CD14-positive monocyte (primary cell): ENCODE results near the gene POU2AF3. TPM values are rescaled to one million over a fixed set of nuclear protein-coding genes. Genes with fewer than 3 reads are reported as not detected.

ENCODE experiments used
- DNase-seq, 3 donors: peaks; one replicate each; pipeline ENCODE4 v3.0.0-alpha.2; 2011 to 2022
- H2AFZ ChIP-seq: 2 replicates; pipeline ENCODE4 v1.6.0; 2012; ENCODE audit warnings: mild to moderate bottlenecking, low read depth, low read length, inconsistent platforms; ENCODE audit not compliant: insufficient read depth, poor library complexity, severe bottlenecking
- H3K27ac ChIP-seq, 2 donors: 1 replicate in 1 of 2; 2 replicates in 1 of 2; pipeline ENCODE4 v1.5.1; 2012 to 2013; ENCODE audit warnings: low read length in 2 of 2, control low read depth in 1 of 2, inconsistent platforms in 1 of 2, low read depth in 1 of 2, mild to moderate bottlenecking in 1 of 2
- H3K27me3 ChIP-seq, 2 donors: one replicate each; pipeline versions ENCODE4 v1.6.0 to v1.6.1; 2011 to 2013; ENCODE audit warnings: low read length in 2 of 2; ENCODE audit not compliant: control insufficient read depth in 2 of 2, insufficient read depth in 2 of 2
- H3K36me3 ChIP-seq, 2 donors: replicated peaks in 1 of 2; 1 replicate in 1 of 2; 2 replicates in 1 of 2; pipeline versions ENCODE4 v1.5.1 to v1.6.1; 2012 to 2013; ENCODE audit warnings: low read length in 2 of 2, control low read depth in 1 of 2, inconsistent platforms in 1 of 2, mild to moderate bottlenecking in 1 of 2; ENCODE audit not compliant: insufficient read depth in 2 of 2, control insufficient read depth in 1 of 2
- H3K4me1 ChIP-seq, 2 donors: 1 replicate in 1 of 2; 2 replicates in 1 of 2; pipeline versions ENCODE4 v1.5.1 to v1.6.1; 2012 to 2013; ENCODE audit warnings: low read length in 2 of 2, control low read depth in 1 of 2, inconsistent platforms in 1 of 2, mild to moderate bottlenecking in 1 of 2, moderate library complexity in 1 of 2; ENCODE audit not compliant: insufficient read depth in 2 of 2, control insufficient read depth in 1 of 2
- H3K4me2 ChIP-seq: replicated peaks from 2 replicates; pipeline ENCODE3; 2012; ENCODE audit warnings: low read length, moderate library complexity, mild to moderate bottlenecking; ENCODE audit not compliant: poor library complexity, severe bottlenecking; ENCODE audit errors: extremely low read depth
- H3K4me3 ChIP-seq, 3 experiments: fragments of 200-600 bp in 1 of 3; sonication (generic) in 1 of 3; replicated peaks in 1 of 3; 1 replicate in 2 of 3; 2 replicates in 1 of 3; pipeline ENCODE4 v1.5.1; 2011 to 2013; ENCODE audit warnings: low read length in 3 of 3, mild to moderate bottlenecking in 3 of 3, control low read depth in 2 of 3, low read depth in 2 of 3, inconsistent platforms in 1 of 3, moderate library complexity in 1 of 3
- H3K79me2 ChIP-seq: 2 replicates; pipeline ENCODE4 v1.6.0; 2012; ENCODE audit warnings: mild to moderate bottlenecking, control low read depth, inconsistent platforms, low read length, moderate library complexity; ENCODE audit not compliant: insufficient read depth
- H3K9ac ChIP-seq: 2 replicates; pipeline ENCODE4 v1.6.0; 2017; ENCODE audit warnings: low read length, mild to moderate bottlenecking; ENCODE audit not compliant: insufficient read depth, poor library complexity, severe bottlenecking
- H3K9me3 ChIP-seq, 2 donors: replicated peaks in 1 of 2; 1 replicate in 1 of 2; 2 replicates in 1 of 2; pipeline versions ENCODE4 v1.5.1 to v1.6.1; 2012 to 2013; ENCODE audit warnings: low read length in 2 of 2, control low read depth in 1 of 2; ENCODE audit not compliant: control insufficient read depth in 1 of 2, insufficient read depth in 1 of 2
- H4K20me1 ChIP-seq: 2 replicates; pipeline ENCODE4 v1.6.0; 2012; ENCODE audit warnings: mild to moderate bottlenecking, low read length, control low read depth, moderate library complexity; ENCODE audit not compliant: insufficient read depth
- H3K27ac Mint-ChIP-seq, 7 donors: one replicate each; pipeline ENCODE4 v1.8.0; 2020; ENCODE audit warnings: mild to moderate bottlenecking in 7 of 7, mixed read lengths in 7 of 7, moderate library complexity in 6 of 7, inconsistent platforms in 2 of 7
- H3K27me3 Mint-ChIP-seq, 3 donors: one replicate each; pipeline ENCODE4 v1.8.0; 2021 to 2022; ENCODE audit warnings: low read depth in 3 of 3, mild to moderate bottlenecking in 3 of 3, mixed read lengths in 3 of 3, moderate library complexity in 3 of 3, inconsistent platforms in 1 of 3
- H3K36me3 Mint-ChIP-seq, 2 donors: one replicate each; pipeline ENCODE4 v1.8.0; 2020; ENCODE audit warnings: mixed read lengths in 2 of 2, inconsistent platforms in 1 of 2, mild to moderate bottlenecking in 1 of 2
- H3K4me1 Mint-ChIP-seq: one replicate; pipeline ENCODE4 v1.8.0; 2020; ENCODE audit warnings: mild to moderate bottlenecking, mixed read lengths
- H3K4me3 Mint-ChIP-seq, 2 donors: one replicate each; pipeline ENCODE4 v1.8.0; 2020; ENCODE audit warnings: mild to moderate bottlenecking in 2 of 2, mixed read lengths in 2 of 2, moderate library complexity in 1 of 2
- H3K9me3 Mint-ChIP-seq, 7 donors: one replicate each; pipeline ENCODE4 v1.8.0; 2020 to 2022; ENCODE audit warnings: mixed read lengths in 7 of 7, mild to moderate bottlenecking in 6 of 7, moderate library complexity in 6 of 7, inconsistent platforms in 2 of 7
- CTCF ChIP-seq: fragments of 200-600 bp; IDR thresholded peaks from one replicate; pipeline ENCODE4 v1.8.0; 2022; ENCODE audit warnings: antibody characterized with exemption, mild to moderate bottlenecking
- WGBS: methylation state at CpG from one replicate; pipeline ENCODE4 v1.1.5; 2013; ENCODE audit warnings: missing lambda C conversion rate; ENCODE audit not compliant: insufficient coverage; 5-methylcytosine and 5-hydroxymethylcytosine counted together
- intact Hi-C, 2 donors: fragments of 100-400 bp; cut with micrococcal nuclease; formaldehyde crosslinking; loops; one replicate each; pipeline versions ENCODE4 v1.15.0 to v1.15.1; 2023
- polyA plus RNA-seq, 3 donors: library from polyadenylated mRNA; depleted of rRNA in 1 of 3; unstranded in 2 of 3; stranded (reverse) in 1 of 3; fragments of 300-500 nt in 2 of 3; fragments of >200 nt in 1 of 3; fragmentation: Illumina TruSeq in 2 of 3; gene quantifications; 1 replicate in 2 of 3; 2 replicates in 1 of 3; pipeline ENCODE4 v1.2.3, GENCODE V29; 2012 to 2021

POU2AF3 gene
- polyA plus RNA-seq, 3 donors: not detected

- Mint-ChIP-seq H3K4me3 (no peak overlapping the region), H3K36me3 (peaks cover 0 to 2% of the 10 kb centered on the region in 2 donors), H3K9me3 (peaks cover 0 to 6% (median 0%) of the 10 kb centered on the region in 7 donors), H3K27me3 (peaks cover 30 to 60% (median 40%) of the 10 kb centered on the region in 3 donors), H3K27ac (no peak overlapping the region), H3K4me1 (peaks cover 1% of the 10 kb centered on the region)
- no peaks in the 10 kb centered on the region for H4K20me1 ChIP-seq
- H2AFZ ChIP-seq: no peak overlapping the region
- H3K79me2 ChIP-seq: no peaks in the 10 kb centered on the region
- peaks cover 3 to 9% of the 10 kb centered on the region in 2 donors for H3K4me1 ChIP-seq
- H3K27ac ChIP-seq: no peak overlapping the region
- no CpG with 5 or more reads among the region's 3 CpGs for WGBS
- no peaks in the 10 kb centered on the region for H3K36me3 ChIP-seq
- H3K9me3 ChIP-seq: no peaks in the 10 kb centered on the region
- DNase-seq: no peak
- no peak for TF ChIP-seq CTCF
- no peak overlapping the region for H3K4me3 ChIP-seq
- intact Hi-C loops: no loop called here
- H3K27me3 ChIP-seq: peaks cover 18 to 36% of the 10 kb centered on the region in 2 donors
- H3K4me2 ChIP-seq: no peak overlapping the region
- no peak overlapping the region for H3K9ac ChIP-seq
These were observed 4.0 kb downstream of the POU2AF3 start for GRCh38 chr11:111302298-111302697.

- Histone ChIP-seq H3K4me3 (no peak overlapping the region), H3K4me2 (no peak overlapping the region), H2AFZ (no peak overlapping the region), H3K36me3 (no peaks in the 10 kb centered on the region), H3K4me1 (peaks cover 3 to 9% of the 10 kb centered on the region in 2 donors), H3K27ac (no peak overlapping the region), H3K9ac (no peak overlapping the region), H3K79me2 (no peaks in the 10 kb centered on the region), H3K27me3 (peaks cover 15 to 29% of the 10 kb centered on the region in 2 donors), H4K20me1 (no peaks in the 10 kb centered on the region), H3K9me3 (no peaks in the 10 kb centered on the region)
- WGBS: 80% methylated on average over 1 of the region's 4 CpGs
- peaks cover under 1% of the 10 kb centered on the region for H3K4me1 Mint-ChIP-seq
- no peak for DNase-seq
- no peak overlapping the region for H3K27ac Mint-ChIP-seq
- H3K36me3 Mint-ChIP-seq: no peaks in the 10 kb centered on the region
- H3K4me3 Mint-ChIP-seq: no peak overlapping the region
- peaks cover 23 to 52% (median 32%) of the 10 kb centered on the region in 3 donors for H3K27me3 Mint-ChIP-seq
- intact Hi-C loops: no loop called here
- TF ChIP-seq CTCF: no peak
- H3K9me3 Mint-ChIP-seq: peaks cover 0 to 4% (median 0%) of the 10 kb centered on the region in 7 donors
These were observed 5.1 kb downstream of the POU2AF3 start for GRCh38 chr11:111303461-111303860.
